ENCODE results near the gene BIN1.

DNA sequence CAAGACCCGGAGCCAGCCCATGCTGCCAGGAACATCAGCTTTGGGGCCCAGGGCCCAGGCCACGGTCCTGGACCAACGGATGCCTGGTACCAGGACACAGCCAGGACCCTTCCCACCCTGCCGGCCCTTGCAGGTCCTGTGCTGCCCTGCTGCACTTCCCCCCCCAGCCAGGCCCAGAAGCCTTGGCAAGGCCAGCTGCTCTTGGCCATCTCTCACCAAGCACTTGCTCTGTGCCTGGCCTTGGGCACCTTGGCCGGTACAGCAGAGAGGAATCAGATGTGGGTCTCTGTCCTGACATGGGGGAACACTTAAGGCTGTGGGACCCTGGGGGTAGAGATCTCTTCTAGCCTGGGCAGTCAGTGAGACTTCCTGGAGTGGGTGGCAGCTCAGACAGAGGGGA is 28.9 kb downstream of the BIN1 start:
- TF ChIP-seq POLR2AphosphoS5 (IDR thresholded peaks at IDR 0.05; ENCODE audit: low read depth, low read length) (no peak), POLR2A (IDR thresholded peaks at IDR 0.05; ENCODE audit: low read depth, low read length) (no peak), TAF1 (IDR thresholded peaks at IDR 0.05; ENCODE audit: low read depth, low read length) (no peak), POU2F2 (IDR thresholded peaks at IDR 0.05; ENCODE audit: low read depth, low read length) (no peak), PAX5 (IDR thresholded peaks at IDR 0.05; ENCODE audit: insufficient read depth, low read length, severe bottlenecking) (no peak), SPI1 (IDR thresholded peaks at IDR 0.05; ENCODE audit: low read depth, low read length) (no peak)

All from GM12891 (cell line).